GM12874 (cell line): ENCODE results near the gene KDM4B.

Source experiments
- CTCF ChIP-seq: IDR thresholded peaks from 2 replicates; pipeline ENCODE4 v1.5.1; 2011; ENCODE audit warnings: low read depth, mild to moderate bottlenecking, control low read depth, low read length, moderate library complexity; ENCODE audit not compliant: insufficient read depth

KDM4B gene

GRCh38 chr19:5012688-5013457 is 44.0 kb downstream of the KDM4B start:
- no peak for TF ChIP-seq CTCF

- TF ChIP-seq CTCF: no peak
These were observed 44.8 kb downstream of the KDM4B start for GRCh38 chr19:5013761-5014160.

GRCh38 chr19:5014941-5015340 is 46.0 kb downstream of the KDM4B start:
- no peak for TF ChIP-seq CTCF

GRCh38 chr19:5016268-5016667 is 47.4 kb downstream of the KDM4B start:
- no peak for TF ChIP-seq CTCF

GRCh38 chr19:5016781-5017180 is 47.9 kb downstream of the KDM4B start:
- TF ChIP-seq CTCF: no peak

GRCh38 chr19:5017235-5017634 is 48.3 kb downstream of the KDM4B start:
- no peak for TF ChIP-seq CTCF

GRCh38 chr19:5018224-5019015 is 49.5 kb downstream of the KDM4B start:
- TF ChIP-seq CTCF: no peak
